ENCODE measurements around the gene MB21D2.

- TF ChIP-seq ZNF449 (tag by site-specific recombination; IDR thresholded peaks at IDR 0.05), result no peak
- 0 out of 2 replicates have a peak, but pooled peaks have one; percentile 20 for TF ChIP-seq ZNF600 (tag by site-specific recombination; IDR thresholded peaks at IDR 0.05)
- TF ChIP-seq CTCF (tag by site-specific recombination; IDR thresholded peaks at IDR 0.05), result no peak
- no peak for TF ChIP-seq ZNF501 (tag by site-specific recombination; IDR thresholded peaks at IDR 0.05)
- TF ChIP-seq SP2 (tag by site-specific recombination; IDR thresholded peaks at IDR 0.05), result no peak
- 0 out of 2 replicates have a peak, but pooled peaks have one; percentile 11 for TF ChIP-seq SP7 (tag by site-specific recombination; IDR thresholded peaks at IDR 0.05)
- no peak for TF ChIP-seq ZNF776 (tag by site-specific recombination; IDR thresholded peaks at IDR 0.05; ENCODE audit: borderline replicate concordance)
- TF ChIP-seq PRDM6 (tag by site-specific recombination; IDR thresholded peaks at IDR 0.05), result peak; percentile 76
- TF ChIP-seq ZBTB44 (tag by site-specific recombination; IDR thresholded peaks at IDR 0.05), result no peak
- TF ChIP-seq REPIN1 (tag by site-specific recombination; IDR thresholded peaks at IDR 0.05; ENCODE audit: low read depth), result no peak
- TF ChIP-seq REST (tag by site-specific recombination; IDR thresholded peaks at IDR 0.05), result no peak
- no peak for TF ChIP-seq SALL2 (tag by site-specific recombination; IDR thresholded peaks at IDR 0.05; ENCODE audit: borderline replicate concordance)
- TF ChIP-seq ZNF645 (tag by site-specific recombination; IDR thresholded peaks at IDR 0.05), result no peak
These were observed 86.5 kb downstream of the MB21D2 start for GRCh38 chr3:192831111-192831644.

Data from HEK293 (cell line).